Kidney tubule cell (primary cell): ENCODE results near the gene ACAD9.
"Not testable (repeated sequence)": the region's sequence is repeated elsewhere in the genome, so short reads cannot be mapped to it uniquely, and the experiment has no call there.

ENCODE experiments used
- DNase-seq: peaks from one replicate; pipeline ENCODE4 v3.0.0-alpha.2; 2018; ENCODE audit warnings: low spot score

Gene ACAD9

GRCh38 chr3:128861491-128861890 lies 17.9 kb upstream of the ACAD9 start:
- no peak for DNase-seq

- DNase-seq: no peak
These were observed 15.9 kb upstream of the ACAD9 start for GRCh38 chr3:128863560-128863959.

GRCh38 chr3:128864351-128864811 lies 15.0 kb upstream of the ACAD9 start:
- no peak for DNase-seq

- not testable (repeated sequence) for DNase-seq
These were observed 14.3 kb upstream of the ACAD9 start for GRCh38 chr3:128864849-128865804.

- no peak for DNase-seq
These were observed 12.0 kb upstream of the ACAD9 start for GRCh38 chr3:128867200-128868125.

GRCh38 chr3:128870347-128870746 lies 9.1 kb upstream of the ACAD9 start:
- DNase-seq: no peak

GRCh38 chr3:128872282-128872681 lies 7.1 kb upstream of the ACAD9 start:
- DNase-seq: no peak

GRCh38 chr3:128872744-128873143 lies 6.7 kb upstream of the ACAD9 start:
- no peak for DNase-seq

GRCh38 chr3:128873244-128874022 lies 6.0 kb upstream of the ACAD9 start:
- DNase-seq: no peak

GRCh38 chr3:128874481-128875180 lies 4.8 kb upstream of the ACAD9 start:
- DNase-seq: no peak

GRCh38 chr3:128875556-128876120 lies 3.8 kb upstream of the ACAD9 start:
- DNase-seq: peak; percentile 33

- DNase-seq: no peak
These were observed 1.4 kb upstream of the ACAD9 start for GRCh38 chr3:128878011-128878457.

- DNase-seq: peak; percentile 78
These were observed 780 bp upstream of the ACAD9 start for GRCh38 chr3:128878556-128879124.

- DNase-seq: no peak
These were observed 571 bp downstream of the ACAD9 start for GRCh38 chr3:128879991-128880390.

GRCh38 chr3:128880455-128880854 lies 1.0 kb downstream of the ACAD9 start:
- not testable (repeated sequence) for DNase-seq

- DNase-seq: no peak
These were observed 2.2 kb downstream of the ACAD9 start for GRCh38 chr3:128881576-128881975.

- no peak for DNase-seq
These were observed 3.3 kb downstream of the ACAD9 start for GRCh38 chr3:128882719-128883118.

- no peak for DNase-seq
These were observed 5.6 kb downstream of the ACAD9 start for GRCh38 chr3:128884992-128885391.

- DNase-seq: no peak
These were observed 9.9 kb downstream of the ACAD9 start for GRCh38 chr3:128889139-128889894.
